ENCODE measurements around the gene PHEX.

PHEX gene

GRCh38 chrX:22095856-22096255, 63.7 kb downstream of the PHEX start:
- H3K9me3 Mint-ChIP-seq: no peaks in the 10 kb centered on the region
- no peak overlapping the region for H3K4me3 Mint-ChIP-seq
- H3K36me3 Mint-ChIP-seq: peaks cover 3% of the 10 kb centered on the region
- H3K27me3 Mint-ChIP-seq: no peaks in the 10 kb centered on the region
- no peak for DNase-seq (ENCODE audit: low spot score in 2 of 2)
- H3K27ac Mint-ChIP-seq: no peak overlapping the region
- H3K4me1 Mint-ChIP-seq: peaks cover 4% of the 10 kb centered on the region
- no peak for ATAC-seq (ENCODE audit: low read depth)

DNA sequence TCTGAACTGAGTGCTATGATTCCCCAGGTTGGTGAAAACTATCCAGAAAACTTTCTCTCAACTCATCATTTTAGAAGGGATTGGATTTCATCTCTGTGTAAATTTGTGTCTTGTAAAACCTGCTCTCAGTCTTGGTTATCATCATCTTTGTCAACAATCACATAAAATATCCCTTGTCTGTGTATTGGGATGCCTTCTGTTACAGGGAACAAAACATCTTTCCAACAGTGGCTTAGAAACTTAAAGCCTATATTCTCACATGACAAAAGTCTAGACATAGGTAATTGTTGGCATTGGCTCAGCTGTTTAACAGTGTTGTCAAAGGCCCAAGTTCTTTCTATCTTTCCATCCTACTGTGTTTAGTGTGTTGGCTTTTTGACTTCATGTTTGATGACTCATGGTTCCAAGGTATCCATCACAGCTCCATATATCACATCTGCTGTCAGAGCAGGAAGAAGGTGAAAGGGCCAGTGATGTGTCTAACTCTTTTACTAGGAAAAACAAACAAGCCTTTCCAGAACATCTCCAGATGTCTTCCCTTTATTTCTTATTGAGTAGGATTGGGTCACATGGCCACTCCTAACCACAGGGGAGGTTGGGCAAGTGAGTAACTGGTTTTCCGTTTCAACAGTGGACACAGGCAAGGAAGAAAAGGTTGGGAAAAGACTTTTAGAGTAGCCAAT, 65.0 kb downstream of the PHEX start:
- H3K4me3 Mint-ChIP-seq: no peak overlapping the region
- no peaks in the 10 kb centered on the region for H3K9me3 Mint-ChIP-seq
- H3K27ac Mint-ChIP-seq: no peak overlapping the region
- H3K27me3 Mint-ChIP-seq: no peaks in the 10 kb centered on the region
- H3K4me1 Mint-ChIP-seq: peaks cover 4% of the 10 kb centered on the region
- no peak for ATAC-seq (ENCODE audit: low read depth)
- peaks cover 3% of the 10 kb centered on the region for H3K36me3 Mint-ChIP-seq
- no peak for DNase-seq (ENCODE audit: low spot score in 2 of 2)

DNA sequence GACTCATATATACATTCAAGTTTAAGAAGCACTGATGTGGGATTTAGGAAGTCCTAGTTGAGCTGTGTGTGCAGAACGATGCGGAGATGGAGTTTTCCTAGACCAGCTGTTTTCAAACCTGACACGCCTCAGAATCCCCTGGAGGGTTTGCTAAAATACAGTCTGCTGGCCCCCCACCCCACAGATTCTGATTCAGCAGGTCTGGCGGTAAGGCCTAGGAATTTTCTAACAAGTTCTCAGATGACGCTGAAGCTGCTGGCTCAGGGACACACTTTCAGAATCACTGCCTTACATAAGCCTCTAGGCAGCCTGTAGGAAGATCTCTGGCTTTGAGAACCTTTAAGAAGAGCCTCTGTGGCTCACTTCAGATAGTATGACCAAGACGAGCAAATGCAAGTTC, 73.1 kb downstream of the PHEX start:
- H3K27ac Mint-ChIP-seq: no peak overlapping the region
- H3K36me3 Mint-ChIP-seq: no peaks in the 10 kb centered on the region
- no peak overlapping the region for H3K4me3 Mint-ChIP-seq
- no peaks in the 10 kb centered on the region for H3K27me3 Mint-ChIP-seq
- no peaks in the 10 kb centered on the region for H3K4me1 Mint-ChIP-seq
- ATAC-seq (ENCODE audit: low read depth) (no peak), DNase-seq (ENCODE audit: low spot score in 2 of 2) (no peak)
- H3K9me3 Mint-ChIP-seq: no peaks in the 10 kb centered on the region

DNA sequence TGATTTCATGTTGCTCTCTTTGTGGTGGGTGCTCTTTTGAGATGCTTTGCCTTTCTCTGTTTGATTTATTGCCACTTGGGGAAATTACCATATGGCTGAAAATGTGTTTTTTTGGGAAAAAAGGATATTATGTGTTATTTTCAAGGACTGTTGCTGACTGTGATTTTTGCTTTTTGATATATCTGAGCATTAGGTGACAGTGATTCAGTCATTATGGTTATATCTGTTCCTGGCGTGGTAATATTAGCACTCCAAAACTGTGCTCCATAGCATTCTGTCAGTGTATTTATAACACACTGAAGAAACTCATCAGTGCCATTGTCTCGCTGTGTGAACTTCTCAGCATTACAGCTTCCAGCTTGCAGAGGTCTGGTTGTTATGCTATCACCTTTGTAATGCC, 73.8 kb downstream of the PHEX start:
- Mint-ChIP-seq H3K27ac (no peak overlapping the region), H3K27me3 (no peaks in the 10 kb centered on the region), H3K36me3 (no peaks in the 10 kb centered on the region), H3K4me1 (no peaks in the 10 kb centered on the region), H3K9me3 (no peaks in the 10 kb centered on the region), H3K4me3 (no peak overlapping the region)
- ATAC-seq (ENCODE audit: low read depth) (no peak), DNase-seq (ENCODE audit: low spot score in 2 of 2) (no peak)

DNA sequence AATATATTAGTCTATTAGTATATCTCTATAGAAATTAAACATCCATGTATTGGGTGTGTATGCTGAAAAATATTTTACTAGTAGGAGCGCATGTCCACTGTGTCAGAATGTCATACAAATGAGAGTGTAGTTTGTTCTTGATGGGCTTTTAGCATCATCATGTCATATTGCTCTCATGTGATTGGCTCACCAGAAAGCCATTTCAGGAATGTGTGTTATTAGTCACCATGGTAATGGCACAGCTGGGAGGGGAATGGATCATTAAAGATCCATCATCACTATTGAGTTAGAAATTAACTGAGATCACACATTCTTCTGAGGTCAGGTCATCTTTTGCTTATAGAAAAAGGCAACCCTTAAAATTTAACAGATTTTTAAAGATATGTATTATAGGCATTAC, 77.3 kb downstream of the PHEX start:
- DNase-seq (ENCODE audit: low spot score in 2 of 2): no peak
- no peak for ATAC-seq (ENCODE audit: low read depth)
- no peaks in the 10 kb centered on the region for H3K36me3 Mint-ChIP-seq
- H3K4me3 Mint-ChIP-seq: no peak overlapping the region
- H3K27ac Mint-ChIP-seq: no peak overlapping the region
- H3K9me3 Mint-ChIP-seq: no peaks in the 10 kb centered on the region
- no peaks in the 10 kb centered on the region for H3K4me1 Mint-ChIP-seq
- no peaks in the 10 kb centered on the region for H3K27me3 Mint-ChIP-seq

DNA sequence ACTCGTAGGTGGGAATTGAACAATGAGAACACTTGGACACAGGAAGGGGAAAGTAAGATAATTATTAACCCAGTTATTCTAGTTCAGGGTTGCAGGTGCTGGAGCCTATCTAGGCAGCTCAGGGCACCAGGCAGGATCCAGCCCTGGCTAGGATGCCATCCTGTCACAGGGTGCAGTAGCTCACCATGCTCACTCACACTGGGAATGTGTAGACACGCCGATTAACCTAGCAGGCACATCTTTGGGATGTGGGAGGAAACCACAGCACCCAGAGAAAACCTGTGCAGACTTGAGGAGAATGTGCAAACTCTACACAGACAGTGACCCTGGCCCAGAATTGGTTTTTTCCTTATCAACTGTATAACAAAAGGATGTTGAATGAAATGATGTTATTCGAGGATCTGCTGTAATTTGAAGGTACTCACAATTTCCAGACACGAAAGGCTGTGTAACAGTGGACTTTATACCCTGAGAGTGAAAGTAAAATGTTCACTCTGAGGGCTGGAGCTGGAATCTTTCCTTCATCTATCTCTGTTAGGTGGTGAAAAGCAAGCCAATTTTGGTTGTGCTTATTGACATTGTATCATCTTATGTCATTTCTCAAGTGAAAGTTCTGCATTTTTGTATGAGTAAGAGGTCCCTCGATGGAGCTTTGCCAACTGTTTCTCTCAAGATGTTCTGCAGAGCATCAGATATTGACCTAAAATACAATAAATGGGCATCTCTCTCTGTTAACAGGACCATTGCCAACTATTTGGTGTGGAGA, 78.8 kb downstream of the PHEX start:
- Mint-ChIP-seq H3K27me3 (no peaks in the 10 kb centered on the region), H3K4me1 (no peaks in the 10 kb centered on the region), H3K9me3 (no peaks in the 10 kb centered on the region), H3K36me3 (no peaks in the 10 kb centered on the region), H3K4me3 (no peak overlapping the region), H3K27ac (no peak overlapping the region)
- DNase-seq (ENCODE audit: low spot score in 2 of 2) (no peak), ATAC-seq (ENCODE audit: low read depth) (no peak)

- no peak overlapping the region for H3K27ac Mint-ChIP-seq
- no peak overlapping the region for H3K4me3 Mint-ChIP-seq
- ATAC-seq (ENCODE audit: low read depth): no peak
- no peaks in the 10 kb centered on the region for H3K4me1 Mint-ChIP-seq
- no peak for DNase-seq (ENCODE audit: low spot score in 2 of 2)
- H3K36me3 Mint-ChIP-seq: no peaks in the 10 kb centered on the region
- H3K9me3 Mint-ChIP-seq: no peaks in the 10 kb centered on the region
- H3K27me3 Mint-ChIP-seq: no peaks in the 10 kb centered on the region
Observed at GRCh38 chrX:22116605-22117546, 84.8 kb downstream of the PHEX start.

- ATAC-seq (ENCODE audit: low read depth) (no peak), DNase-seq (ENCODE audit: low spot score in 2 of 2) (no peak)
- H3K27ac Mint-ChIP-seq: no peak overlapping the region
- no peaks in the 10 kb centered on the region for H3K4me1 Mint-ChIP-seq
- H3K36me3 Mint-ChIP-seq: no peaks in the 10 kb centered on the region
- H3K4me3 Mint-ChIP-seq: no peak overlapping the region
- no peaks in the 10 kb centered on the region for H3K27me3 Mint-ChIP-seq
- H3K9me3 Mint-ChIP-seq: no peaks in the 10 kb centered on the region
Observed at GRCh38 chrX:22117633-22118032, 85.5 kb downstream of the PHEX start.

DNA sequence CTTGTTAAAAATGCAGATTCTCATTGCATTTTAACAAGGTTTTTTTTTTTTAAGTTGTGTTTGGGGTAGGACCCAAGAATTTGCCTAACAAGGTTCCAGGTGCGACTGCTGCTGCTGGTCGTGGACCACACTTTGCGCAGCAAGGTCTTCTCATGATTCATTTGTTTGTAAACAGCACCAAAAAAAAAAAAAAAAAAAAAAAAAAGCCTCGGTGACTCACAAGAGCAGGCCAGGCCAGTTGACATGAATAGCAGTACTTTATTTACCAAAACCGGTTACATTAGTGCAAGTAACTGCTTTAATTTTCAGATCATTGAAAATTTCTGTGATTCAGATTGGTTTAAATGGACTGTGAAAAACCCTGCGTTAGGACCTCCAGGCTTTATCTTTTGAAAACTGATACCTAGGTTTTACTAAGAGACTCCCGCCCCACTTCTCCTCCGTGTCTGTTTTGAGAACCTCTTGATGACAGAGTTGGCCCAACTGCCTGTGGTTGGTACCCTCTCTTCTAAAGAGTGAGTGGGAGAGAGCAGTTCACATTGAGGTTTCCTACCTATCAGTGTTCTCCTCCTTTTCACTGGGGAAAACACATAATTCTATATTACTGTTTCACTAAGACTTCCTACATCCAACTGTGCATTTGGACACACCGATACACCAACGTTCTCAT, 86.2 kb downstream of the PHEX start:
- no peak overlapping the region for H3K4me3 Mint-ChIP-seq
- no peak overlapping the region for H3K27ac Mint-ChIP-seq
- ATAC-seq (ENCODE audit: low read depth) (no peak), DNase-seq (ENCODE audit: low spot score in 2 of 2) (no peak)
- no peaks in the 10 kb centered on the region for H3K4me1 Mint-ChIP-seq
- no peaks in the 10 kb centered on the region for H3K36me3 Mint-ChIP-seq
- no peaks in the 10 kb centered on the region for H3K9me3 Mint-ChIP-seq
- H3K27me3 Mint-ChIP-seq: no peaks in the 10 kb centered on the region

- H3K4me1 Mint-ChIP-seq: no peaks in the 10 kb centered on the region
- H3K27ac Mint-ChIP-seq: no peak overlapping the region
- H3K36me3 Mint-ChIP-seq: no peaks in the 10 kb centered on the region
- H3K27me3 Mint-ChIP-seq: no peaks in the 10 kb centered on the region
- H3K4me3 Mint-ChIP-seq: no peak overlapping the region
- DNase-seq (ENCODE audit: low spot score in 2 of 2) (no peak), ATAC-seq (ENCODE audit: low read depth) (no peak)
- no peaks in the 10 kb centered on the region for H3K9me3 Mint-ChIP-seq
Observed at GRCh38 chrX:22121161-22121560, 89.0 kb downstream of the PHEX start.

GRCh38 chrX:22122510-22122909, 90.4 kb downstream of the PHEX start:
- ATAC-seq (ENCODE audit: low read depth) (no peak), DNase-seq (ENCODE audit: low spot score in 2 of 2) (no peak)
- Mint-ChIP-seq H3K9me3 (no peaks in the 10 kb centered on the region), H3K36me3 (no peaks in the 10 kb centered on the region), H3K27me3 (no peaks in the 10 kb centered on the region), H3K4me1 (no peaks in the 10 kb centered on the region), H3K27ac (no peak overlapping the region), H3K4me3 (no peak overlapping the region)

DNA sequence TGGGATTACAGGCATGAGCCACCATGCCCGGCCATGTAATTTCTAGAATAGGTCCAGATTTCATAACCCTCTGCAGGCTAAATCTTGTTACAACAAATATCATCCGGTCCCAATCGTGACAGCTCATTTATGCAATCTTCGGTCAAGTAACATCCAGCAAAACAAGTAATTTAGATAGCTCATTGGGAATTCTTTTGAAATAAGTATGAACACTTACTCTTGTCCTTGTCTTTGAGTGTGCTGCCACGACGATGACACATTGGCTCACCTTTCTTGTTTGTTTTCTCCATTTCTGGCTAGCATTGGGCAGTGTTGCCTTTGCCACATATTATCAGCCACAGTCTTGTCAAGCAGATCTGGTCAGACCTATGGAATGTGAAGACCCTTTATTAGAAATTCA, 92.0 kb downstream of the PHEX start:
- no peaks in the 10 kb centered on the region for H3K27me3 Mint-ChIP-seq
- H3K4me1 Mint-ChIP-seq: no peaks in the 10 kb centered on the region
- H3K9me3 Mint-ChIP-seq: no peaks in the 10 kb centered on the region
- ATAC-seq (ENCODE audit: low read depth): no peak
- DNase-seq (ENCODE audit: low spot score in 2 of 2): no peak
- H3K4me3 Mint-ChIP-seq: no peak overlapping the region
- H3K36me3 Mint-ChIP-seq: no peaks in the 10 kb centered on the region
- H3K27ac Mint-ChIP-seq: no peak overlapping the region

GRCh38 chrX:22125481-22125880, 93.4 kb downstream of the PHEX start:
- no peak overlapping the region for H3K4me3 Mint-ChIP-seq
- H3K36me3 Mint-ChIP-seq: no peaks in the 10 kb centered on the region
- DNase-seq (ENCODE audit: low spot score in 2 of 2) (no peak), ATAC-seq (ENCODE audit: low read depth) (no peak)
- no peaks in the 10 kb centered on the region for H3K4me1 Mint-ChIP-seq
- no peaks in the 10 kb centered on the region for H3K27me3 Mint-ChIP-seq
- H3K27ac Mint-ChIP-seq: no peak overlapping the region
- no peaks in the 10 kb centered on the region for H3K9me3 Mint-ChIP-seq

DNA sequence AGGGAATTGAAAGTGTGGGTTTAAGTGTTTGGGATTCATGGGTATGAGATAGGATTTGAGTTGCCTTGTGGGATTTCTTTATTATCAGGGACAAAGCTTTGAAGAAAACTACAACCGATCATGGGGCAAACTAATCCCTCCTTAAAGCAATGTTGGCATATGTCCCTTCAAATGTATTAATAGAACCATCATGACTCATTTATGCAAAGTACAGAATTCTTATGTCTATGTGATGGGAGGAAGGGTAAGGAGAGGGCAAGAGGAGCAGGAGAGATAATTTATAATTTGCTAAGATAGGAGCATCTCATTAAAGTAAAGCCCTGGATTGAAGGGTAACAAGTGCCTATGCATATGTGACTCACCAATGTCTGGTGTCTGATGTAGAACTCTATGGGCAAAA, 94.2 kb downstream of the PHEX start:
- no peak for ATAC-seq (ENCODE audit: low read depth)

More for the DNA sequence above, 94.2 kb downstream of the PHEX start:
- Mint-ChIP-seq H3K27me3 (no peaks in the 10 kb centered on the region), H3K9me3 (no peaks in the 10 kb centered on the region), H3K4me1 (no peaks in the 10 kb centered on the region), H3K36me3 (no peaks in the 10 kb centered on the region), H3K27ac (no peak overlapping the region), H3K4me3 (no peak overlapping the region)
- DNase-seq (ENCODE audit: low spot score in 2 of 2): no peak

Data from memory B cell (primary cell).